LNCAP (cell line): ENCODE measurements around the gene PLEKHG7.

Experiments
- TF ChIP-seq, protein P1 (sequence below): fragments of 450-650 bp; IDR thresholded peaks from 2 replicates; pipeline ENCODE4 v1.5.1; 2017; ENCODE audit warnings: mild to moderate bottlenecking

The PLEKHG7 gene

DNA sequence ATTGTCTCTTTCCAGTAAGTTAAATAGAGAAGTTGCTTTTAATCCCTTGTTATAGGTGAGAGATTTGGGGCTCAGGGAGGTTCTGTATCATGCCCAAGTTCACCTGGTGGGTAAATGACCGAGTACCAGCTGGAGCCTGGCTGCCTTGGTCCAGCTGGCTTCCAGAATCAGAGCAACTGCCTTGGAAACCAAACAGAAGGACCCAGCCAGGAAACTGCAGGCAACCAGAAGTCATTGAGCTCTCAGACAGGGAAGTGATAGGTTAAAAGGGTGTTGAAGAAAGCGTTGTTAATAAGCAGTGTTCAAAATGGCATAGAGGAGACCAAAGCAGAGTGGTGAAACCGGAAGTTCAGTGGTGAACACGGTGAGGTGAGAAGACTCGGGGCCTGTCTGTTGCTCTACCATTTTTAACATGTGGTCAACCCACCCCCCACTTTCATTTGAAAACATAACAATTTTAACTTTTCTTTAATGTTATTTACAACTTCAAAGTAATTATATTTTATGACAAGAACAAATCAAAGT lies 54.9 kb downstream of the PLEKHG7 start:
- TF ChIP-seq, protein P1, sequence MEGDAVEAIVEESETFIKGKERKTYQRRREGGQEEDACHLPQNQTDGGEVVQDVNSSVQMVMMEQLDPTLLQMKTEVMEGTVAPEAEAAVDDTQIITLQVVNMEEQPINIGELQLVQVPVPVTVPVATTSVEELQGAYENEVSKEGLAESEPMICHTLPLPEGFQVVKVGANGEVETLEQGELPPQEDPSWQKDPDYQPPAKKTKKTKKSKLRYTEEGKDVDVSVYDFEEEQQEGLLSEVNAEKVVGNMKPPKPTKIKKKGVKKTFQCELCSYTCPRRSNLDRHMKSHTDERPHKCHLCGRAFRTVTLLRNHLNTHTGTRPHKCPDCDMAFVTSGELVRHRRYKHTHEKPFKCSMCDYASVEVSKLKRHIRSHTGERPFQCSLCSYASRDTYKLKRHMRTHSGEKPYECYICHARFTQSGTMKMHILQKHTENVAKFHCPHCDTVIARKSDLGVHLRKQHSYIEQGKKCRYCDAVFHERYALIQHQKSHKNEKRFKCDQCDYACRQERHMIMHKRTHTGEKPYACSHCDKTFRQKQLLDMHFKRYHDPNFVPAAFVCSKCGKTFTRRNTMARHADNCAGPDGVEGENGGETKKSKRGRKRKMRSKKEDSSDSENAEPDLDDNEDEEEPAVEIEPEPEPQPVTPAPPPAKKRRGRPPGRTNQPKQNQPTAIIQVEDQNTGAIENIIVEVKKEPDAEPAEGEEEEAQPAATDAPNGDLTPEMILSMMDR, result no peak

GRCh38 chr12:92759634-92760268 lies 57.0 kb downstream of the PLEKHG7 start:
- TF ChIP-seq, protein P1, result no peak

DNA sequence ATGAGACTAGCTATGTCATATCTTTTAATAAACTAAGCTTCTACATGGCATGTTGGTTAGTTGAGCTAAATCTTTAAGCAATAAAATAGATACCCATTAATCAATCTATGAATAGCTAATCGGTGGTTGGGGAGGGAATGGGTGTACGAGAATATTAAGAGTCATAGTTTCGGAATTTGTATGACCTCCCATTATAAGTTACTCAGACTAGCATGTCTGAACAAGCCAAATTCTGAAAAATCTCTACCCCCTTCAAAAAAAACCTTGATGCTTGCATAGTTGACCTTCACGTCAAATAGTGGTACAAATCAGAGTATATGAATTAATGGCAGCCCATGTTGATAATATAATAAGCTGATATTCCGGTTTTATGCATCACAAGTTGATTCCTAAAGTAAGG lies 60.0 kb downstream of the PLEKHG7 start:
- TF ChIP-seq, protein P1, result no peak

GRCh38 chr12:92764831-92765230 lies 62.0 kb downstream of the PLEKHG7 start:
- TF ChIP-seq, protein P1, result no peak

DNA sequence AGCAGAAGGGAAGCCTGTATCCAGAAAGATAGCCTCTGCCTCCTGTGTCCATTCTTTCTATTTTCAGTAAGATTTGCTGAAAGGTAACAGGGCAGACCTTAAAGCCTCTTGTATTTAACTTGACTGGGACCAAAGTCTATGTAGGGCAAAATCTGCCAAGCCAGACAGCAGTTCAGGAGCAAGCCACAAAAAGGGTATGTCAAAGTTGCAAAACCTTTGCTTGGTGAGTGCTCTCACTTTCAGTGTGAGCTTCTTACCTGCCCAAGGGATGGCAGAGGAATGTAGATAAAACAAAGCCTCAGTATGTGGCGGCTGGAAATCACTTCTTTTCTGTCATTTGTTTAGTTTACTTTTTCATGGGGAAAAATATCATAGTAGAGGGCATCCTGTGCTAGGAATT lies 63.1 kb downstream of the PLEKHG7 start:
- TF ChIP-seq, protein P1, result no peak

DNA sequence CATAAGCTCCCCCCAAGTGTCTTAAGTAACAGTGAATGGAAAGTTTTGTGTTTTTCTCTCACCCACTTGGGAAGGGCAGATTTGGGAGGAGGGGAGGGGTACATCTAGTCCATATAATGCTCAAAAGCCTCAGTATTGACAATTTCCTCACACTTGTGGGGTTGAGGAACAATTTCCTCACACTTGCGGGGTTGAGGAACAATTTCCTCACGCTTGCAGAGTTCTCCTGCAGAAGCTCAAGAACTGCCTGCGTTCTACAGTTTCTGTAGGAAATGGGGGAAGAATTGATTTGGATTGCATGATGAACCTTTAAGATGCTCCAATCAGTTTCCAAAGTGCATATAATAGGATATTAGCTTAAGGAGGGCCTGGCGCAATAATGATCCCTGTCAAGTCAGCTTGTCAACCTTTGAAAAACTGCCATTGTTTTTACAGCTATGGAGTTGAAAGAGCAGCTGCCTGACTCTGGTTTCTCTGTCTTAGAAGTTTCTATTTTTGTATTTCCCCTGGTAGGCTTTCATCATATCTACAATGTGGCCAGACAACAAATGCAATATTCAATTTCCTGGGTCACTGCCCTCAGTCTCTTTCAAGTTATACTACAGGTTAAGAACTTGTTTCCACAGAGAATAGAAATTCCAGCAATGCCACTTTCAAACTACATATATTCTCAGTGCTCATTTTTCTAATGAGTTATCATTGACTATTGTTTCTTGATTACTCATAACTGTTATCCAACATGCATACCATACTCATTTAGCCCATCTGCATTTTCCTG lies 66.5 kb downstream of the PLEKHG7 start:
- TF ChIP-seq, protein P1, result no peak

DNA sequence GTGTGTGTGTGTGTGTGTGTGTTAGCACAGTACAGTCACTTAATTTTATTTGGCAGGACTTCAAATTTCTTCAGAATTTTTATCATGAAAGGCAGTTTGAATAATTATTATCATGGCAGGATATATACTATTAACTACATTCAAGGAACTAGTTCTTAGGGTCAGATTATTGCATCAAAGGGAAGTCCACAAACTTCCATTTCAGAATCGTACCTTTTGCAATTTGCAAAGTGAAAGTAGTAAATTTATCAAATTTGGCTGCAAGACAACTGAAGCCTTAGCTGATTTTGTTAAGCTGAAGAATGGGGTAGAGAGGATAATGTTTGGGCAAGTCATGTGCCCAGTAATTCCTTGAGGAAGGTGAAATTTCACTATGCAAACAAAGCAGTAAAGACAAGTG lies 68.2 kb downstream of the PLEKHG7 start:
- TF ChIP-seq, protein P1, result no peak
